CD4-positive, alpha-beta T cell treated with Interleukin-17A for 4 hours (primary cell): ENCODE measurements around the gene PXDN.

Source experiments
- DNase-seq: peaks from one replicate; pipeline ENCODE4 v3.0.0-alpha.2; 2020; ENCODE audit warnings: mixed read lengths

The PXDN gene

DNA sequence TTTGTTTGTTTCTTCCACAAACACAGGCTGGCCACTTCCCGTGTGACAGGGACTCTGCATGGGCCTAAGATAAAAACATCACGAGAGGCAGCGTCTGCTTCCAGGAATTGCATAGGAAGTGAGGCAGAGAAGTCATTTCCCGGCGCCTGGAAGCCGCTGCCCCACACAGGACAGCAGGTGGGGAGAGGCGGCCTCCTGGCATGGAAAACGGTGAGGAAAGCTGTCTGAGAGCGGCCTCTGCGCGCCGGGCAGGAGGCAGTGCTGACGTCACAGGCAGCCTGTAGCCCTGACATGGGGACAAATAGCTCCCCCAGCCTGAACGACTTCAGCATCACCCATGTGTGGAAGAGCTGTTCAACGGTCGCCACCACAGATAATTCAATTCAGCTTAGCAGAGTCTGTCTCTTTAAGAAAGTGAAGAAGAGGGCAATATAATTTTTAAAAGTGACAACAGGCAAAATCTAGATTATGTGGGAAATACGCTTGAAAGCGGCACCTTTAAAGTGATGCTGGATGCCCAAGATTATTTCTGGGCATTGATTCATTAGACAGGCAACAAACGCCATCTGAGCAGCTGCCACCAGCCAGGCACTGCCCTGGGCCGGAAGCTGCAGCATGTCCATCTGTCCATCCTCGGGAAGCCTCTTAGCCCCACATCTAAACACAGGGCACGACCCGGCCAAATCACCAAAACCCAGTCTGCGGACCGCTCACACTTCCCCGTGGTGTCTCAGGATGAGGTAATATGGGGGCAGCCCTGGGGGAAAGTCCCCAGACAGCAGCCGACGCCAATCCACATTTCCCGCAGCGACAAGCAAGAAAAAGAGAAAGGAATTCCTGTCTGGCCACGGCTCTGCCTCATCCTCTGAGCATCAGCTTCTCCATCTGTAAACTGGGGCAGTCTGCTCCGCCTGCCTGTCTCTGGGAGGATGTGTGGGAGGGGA, 138.9 kb downstream of the PXDN start:
- DNase-seq: no peak

DNA sequence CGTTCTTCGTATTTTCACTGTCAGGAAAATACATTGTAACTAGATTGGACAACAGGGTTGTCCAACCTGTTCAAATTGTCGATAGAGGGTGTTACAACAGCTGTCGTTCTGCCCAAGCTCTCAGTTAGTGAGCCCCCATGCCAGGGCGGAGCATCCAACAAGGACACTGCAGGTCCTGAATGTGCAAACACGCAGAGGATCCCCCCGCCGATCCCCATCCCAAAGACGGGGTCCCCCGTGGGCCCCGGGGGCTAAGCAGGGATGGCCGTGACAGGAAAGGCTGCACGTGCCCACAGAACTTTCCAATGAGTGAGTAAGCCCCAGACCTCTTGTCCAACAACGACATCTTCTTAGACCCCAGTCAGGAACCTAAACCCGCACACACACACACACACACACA, 140.8 kb downstream of the PXDN start:
- DNase-seq: no peak

DNA sequence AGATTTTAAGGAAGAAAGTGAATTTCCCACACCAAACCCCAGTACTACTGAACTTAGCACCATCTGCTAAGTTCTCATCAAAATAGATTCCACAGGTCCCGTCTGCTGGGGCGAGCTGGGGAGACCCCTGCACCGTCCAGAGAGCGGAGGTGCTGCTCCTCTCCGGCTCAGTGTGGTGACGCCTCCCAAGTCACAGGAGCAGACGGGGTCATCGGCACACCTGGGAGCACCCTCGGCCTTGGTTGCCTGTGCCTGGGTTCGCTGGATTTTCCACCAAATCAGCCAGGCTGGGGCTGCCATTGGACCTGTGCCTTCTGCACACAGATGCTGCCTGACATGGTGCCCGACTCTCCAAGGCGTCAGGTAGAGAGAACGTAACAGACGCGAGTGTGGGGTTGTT, 141.3 kb downstream of the PXDN start:
- no peak for DNase-seq

DNA sequence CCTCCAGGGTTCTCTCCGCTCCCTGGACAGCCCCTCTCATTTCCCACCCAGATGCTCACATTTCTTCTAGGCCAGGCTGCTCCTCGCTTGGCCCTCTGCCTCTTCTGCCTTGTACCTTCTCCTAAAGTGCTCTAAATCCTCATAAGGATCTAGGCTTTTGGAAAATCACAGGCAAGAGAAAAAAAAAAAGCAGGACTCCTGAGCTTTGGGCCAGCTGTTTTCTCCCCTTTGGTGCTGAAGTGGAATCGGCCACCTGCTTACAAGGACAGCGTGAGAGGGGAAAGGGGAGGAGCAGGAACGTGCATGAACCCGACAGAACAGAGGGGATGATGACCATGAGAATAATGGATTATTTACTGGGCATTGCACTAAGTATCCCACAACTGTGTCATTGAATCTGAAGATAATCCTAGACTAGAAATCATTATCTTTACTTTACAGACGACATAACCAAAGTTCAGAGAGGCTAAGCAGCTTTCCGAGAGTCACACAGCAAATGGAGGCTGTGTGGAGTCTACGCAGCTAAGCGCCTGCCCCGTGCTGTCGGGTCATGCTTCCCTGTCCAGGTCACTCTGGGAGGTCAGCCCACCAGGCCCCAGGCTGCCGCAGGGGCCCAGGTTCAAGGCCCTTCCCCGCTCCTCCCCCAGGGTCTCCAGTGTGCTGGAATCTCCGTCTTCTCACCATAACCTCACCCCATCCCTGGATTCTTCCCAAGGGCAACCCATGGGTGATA, 141.9 kb downstream of the PXDN start:
- no peak for DNase-seq

DNA sequence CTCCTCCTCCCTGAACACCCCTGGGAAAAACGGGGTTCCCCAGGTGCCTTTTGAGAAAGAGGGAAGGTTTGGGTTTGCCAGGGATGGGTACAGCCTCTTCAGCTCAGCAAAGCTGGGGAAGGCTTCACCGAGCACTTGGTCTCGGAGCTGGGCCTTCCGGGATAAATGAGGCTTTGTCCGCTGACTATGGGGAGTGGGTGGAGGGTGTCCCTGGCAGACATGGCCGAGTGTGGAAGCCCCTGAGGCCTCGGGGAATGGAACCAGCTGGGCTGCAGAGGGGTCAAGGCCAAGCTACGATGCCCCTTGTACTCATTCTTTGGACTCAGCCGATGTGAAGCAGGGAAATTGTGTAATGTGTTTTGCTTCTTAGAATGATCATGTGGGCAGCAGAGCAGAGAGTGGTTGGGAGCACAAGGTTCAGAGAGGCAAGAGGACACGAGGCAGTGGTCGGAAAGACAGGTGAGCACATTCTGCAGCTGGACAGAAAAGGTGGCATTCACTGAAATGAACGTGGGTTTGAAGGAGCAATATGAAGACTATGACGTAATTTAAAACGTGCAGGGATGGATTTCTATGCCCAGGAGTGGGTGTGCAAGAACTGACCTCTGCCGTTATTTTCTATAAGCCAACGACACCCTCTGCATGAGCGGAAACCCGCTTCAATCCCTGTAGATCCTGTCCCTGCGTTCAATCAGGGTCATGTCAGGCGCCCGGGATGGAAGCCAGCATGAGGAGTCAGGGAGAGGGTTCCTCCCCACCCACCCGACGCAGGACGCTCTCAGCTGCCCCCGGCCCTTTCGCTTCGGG, 142.6 kb downstream of the PXDN start:
- no peak for DNase-seq

DNA sequence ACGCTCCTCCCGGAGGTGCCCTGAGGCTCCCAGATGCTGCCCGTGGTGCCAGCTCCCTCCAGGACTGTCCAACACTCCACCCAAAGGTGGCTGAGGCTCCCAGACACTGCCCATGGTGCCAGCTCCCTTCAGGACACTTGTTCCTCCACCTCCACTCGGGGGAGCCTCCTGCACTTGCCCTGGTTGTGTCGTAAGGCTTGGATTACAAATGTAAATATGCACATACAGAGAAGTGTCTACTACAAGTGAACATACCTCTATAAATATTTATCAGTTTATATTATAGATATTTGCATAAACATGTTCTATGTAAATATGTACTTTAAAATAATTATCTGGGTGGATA, 143.3 kb downstream of the PXDN start:
- DNase-seq: no peak

DNA sequence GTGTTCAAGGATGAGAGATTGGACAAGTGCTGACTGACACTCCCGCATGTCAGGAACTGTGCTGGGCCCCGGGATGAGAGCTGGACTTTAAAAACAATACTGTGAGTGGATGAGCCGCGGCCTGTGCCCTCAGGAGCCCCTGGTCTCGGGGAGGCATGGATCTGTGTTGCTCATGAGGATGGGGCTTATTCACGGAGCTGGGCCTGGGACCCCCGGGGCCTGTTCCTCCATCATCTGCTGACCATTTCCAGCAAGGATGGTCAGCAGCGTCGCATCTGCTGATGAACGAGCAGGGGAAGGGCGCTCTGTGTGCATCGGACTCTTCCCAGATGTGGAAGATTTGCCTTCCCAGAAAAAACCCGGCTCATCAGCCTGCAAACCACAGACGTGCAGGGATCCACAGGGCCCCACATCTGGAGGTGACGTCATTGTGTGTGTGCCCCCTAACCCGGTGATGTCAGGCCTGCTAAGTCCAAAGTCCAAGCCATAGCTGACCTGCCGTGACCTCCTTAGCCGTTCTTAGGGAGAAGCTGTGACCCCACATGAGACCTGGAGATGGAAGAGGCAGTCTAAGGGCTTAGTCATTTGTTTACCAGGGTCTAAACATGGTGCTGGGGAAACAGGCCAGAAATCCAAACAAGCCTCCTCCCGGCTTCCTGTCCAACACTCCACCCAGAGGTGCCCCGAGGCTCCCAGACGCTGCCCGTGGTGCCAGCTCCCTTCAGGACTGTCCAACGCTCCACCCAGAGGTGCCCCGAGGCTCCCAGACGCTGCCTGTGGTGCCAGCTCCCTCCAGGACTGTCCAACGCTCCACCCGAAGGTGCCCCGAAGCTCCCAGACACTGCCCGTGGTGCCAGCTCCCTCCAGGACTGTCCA, 143.9 kb downstream of the PXDN start:
- DNase-seq: no peak

DNA sequence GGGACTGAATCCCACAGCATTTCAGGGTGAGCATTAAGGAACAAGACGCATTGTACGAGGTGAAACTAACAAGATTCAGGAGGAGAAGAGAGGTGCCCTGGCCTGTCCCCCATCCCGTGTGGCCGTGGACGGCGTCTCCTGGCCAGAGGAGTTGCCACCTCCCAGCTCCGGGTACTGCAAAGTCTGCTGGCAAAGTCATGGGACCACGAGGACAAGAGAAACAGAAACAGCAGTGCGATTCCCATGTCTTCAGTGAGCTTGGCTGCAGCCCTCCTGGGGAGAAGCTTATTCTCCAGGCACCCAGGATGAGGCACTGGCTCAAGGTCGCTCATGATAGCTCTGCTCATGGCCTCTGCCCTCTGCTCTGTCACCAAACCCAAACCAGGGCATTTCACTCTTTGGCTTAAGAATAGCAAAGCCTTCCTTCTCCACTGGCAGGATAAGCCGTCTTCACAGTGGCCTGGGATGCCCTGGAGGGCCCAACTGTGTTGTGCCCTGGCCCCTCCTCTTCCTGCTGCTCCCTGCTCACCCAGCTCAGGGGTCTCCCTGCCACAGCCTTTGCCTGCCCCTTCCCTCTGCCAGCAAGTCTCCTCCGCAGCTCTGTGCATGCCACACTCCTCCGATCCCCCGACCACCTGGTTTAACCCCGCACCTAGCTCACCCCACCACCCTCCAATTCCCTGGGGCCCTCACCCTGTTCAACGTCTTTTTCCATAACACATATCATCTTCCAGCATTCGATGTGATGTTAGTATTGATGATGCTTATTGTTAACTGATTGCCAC, 144.8 kb downstream of the PXDN start:
- no peak for DNase-seq

DNA sequence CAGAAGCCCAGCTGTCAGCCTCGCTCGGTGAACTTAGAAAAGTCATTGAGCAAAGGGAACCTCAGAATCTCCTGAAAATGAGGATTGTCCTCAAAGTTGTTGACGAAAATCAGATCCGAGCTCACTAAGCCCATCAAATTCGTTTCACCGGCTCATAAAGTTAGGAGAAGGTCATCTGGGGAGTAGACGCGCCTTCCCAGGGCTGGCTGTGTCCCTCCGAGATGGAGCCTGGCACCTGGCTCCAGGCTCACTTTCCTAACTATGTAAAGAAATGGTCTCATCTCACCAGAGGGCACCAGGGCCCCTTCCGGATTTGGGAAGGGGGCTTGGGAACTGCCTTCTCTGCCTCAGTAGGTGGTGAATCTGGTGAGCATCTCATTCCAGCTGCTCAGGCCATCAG, 145.5 kb downstream of the PXDN start:
- DNase-seq: no peak

DNA sequence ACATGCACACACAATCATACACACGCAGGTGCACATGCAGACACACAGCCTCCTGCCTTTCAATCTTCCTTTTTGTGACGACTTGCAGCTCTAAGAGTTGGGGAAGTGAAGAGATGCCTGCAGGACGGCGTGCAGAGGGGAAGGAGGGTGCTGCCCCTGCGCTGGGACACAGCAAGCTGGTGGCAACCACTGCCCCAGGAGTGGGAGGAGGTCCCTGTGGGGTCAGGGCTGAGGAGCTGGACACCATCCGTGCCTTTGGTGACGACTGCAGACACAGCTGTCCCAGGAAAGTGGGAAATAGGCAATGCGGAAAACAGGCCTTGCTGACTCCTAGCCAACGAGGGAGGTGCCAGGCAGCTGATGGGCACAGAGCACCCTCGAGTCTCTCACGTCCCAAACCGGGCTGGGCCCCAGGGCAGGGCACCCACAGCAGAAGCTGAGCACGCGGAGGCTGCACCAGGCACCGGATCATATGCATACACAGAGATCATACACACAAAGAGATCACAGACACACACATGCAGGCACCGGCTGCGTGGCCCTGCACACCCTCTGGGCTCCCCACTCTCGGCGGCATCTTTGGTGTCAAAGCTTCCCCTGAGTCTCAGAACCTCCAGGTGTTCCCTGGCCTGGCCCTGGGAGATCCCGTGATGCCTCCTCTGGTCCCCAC, 146.1 kb downstream of the PXDN start:
- DNase-seq: no peak

DNA sequence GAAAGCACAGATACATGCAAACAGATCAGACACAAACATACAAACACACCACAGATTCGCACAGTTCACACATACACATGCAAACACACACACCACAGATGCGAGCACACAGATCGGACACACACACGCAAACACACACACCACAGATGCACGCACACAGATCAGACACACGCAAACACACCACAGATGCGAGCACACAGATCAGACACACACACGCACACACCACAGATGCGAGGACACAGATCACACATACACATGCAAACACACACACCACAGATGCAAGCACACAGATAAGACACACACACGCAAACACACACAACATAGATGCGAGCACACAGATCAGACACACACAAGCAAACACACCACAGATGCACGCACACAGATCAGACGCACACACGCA, 149.0 kb downstream of the PXDN start:
- DNase-seq: no peak

DNA sequence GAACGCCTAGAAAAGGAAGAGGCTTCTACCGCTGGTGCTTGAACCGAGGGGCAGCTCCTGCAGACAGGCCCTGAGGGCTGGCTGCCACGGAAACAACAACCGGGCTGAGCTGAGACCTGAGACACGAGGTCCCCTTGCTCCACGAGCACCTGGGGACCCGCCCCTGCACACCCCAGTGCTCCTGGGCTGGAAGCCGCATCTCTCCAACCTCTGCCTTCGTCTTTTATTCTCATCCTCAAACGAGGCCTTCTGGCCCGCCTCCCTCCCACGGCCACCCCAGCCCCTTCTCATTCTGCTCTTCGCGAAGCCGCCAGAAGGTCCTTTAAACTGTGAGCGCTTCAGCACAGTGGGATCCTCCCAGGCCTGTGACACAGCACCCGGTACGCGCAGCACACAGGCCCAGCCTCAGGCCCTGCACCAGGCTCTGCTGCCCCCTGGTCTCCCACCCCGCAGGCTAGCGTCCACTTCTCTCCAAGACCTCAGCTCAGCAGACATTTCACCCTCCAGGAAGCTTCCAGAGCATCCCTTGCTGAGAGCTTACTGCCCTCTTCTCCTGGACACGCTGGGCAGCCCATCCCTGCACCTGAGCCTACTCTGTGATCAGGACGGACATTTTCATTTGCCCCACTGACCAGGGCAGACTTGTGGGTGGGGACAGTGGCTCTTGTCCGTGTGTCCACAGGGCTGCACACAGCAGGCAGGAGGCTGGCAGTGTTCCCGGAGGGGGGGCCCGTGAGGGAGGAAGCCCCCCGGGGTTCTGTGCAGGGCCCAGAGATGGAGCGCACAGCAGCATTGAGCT, 149.7 kb downstream of the PXDN start:
- DNase-seq: no peak

DNA sequence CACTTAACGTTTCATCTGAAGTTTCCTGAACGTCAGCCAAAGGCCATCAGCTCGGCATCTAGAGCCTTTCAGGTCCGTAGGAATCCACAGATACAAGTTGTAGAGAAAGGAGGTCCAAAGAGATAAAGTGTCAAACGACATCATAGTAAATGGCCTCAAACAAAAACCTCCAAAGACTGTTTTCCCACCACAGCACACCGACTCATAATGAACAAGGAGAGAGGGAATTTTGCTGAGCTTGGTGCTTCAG, 150.3 kb downstream of the PXDN start:
- no peak for DNase-seq

DNA sequence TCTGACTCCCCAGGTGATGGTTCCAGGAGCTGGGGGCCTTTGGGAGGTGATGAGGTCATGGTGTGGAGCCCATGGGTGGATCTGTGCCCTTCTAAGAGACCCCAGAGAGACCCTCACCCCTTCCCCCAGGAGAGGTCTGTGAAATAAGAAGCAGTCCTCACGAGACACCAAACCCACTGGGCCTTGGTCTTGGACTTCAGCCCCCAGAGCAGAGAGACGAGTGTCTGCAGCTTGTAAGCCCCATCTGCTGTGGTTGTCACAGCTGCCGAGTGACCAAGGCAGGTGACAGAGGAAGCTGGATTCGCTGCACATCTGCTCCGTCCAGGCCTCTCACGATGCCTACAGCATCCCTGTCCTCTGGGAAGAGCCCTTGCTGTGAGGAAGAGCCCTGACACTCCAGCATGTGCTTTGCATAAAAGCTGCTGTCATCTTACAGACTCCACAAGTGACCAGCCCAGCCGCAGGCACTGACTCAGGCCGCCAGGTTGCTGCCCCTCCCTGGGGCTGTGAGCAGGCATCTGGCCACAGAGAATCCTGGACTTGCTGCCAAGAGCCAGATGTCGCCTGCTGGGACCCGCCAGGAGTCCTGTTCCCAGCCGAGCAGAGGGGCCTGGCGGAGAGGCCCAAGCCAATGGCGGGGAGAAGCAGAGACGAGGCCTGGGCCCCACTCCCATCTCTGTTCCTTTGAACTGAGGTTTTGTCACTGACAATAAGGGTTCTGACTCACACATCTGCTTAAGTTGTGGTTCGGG, 150.8 kb downstream of the PXDN start:
- DNase-seq: no peak

DNA sequence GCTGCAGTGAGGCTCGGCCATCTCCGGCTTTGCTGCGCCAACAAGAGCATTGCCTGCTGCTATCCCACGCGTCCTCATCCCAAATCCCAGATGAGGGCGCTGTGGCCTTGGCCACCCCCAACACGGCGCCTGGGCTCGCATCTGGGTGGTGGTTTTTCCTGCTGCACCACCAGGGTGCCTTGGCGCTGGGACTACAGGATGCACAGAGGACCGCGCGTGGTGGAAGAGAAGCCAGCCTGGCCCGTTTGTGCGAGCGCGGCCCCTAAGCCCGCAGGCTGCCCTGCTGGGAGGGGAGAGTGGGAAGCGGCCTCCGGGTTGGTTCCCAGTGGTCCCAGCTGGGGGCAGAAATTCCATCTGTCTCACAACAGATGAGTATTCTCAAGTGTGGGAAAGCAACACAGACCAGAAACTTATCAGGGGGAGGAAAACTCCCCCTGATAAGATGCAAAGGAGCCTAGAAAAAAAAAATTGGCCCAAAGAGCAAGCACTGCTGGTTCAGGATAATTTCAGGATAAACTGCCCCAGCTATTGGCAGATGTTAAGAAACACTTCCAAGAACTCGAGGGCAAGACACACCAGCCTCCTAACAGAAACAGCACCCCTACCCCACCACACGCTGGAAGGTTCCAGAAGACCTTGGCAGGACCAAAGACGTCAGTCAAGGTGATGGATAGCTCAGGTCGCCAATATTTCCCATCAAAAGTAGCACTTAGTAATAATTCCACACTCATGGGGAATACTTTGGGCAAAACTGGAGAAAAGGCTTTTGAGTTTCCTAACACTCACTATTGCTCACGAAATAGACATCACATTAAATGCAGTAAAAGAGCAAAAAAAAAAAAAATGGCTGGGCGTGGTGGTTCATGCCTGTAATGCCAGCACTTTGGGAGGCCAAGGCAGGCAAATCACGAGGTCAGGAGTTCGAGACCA, 152.1 kb downstream of the PXDN start:
- no peak for DNase-seq

DNA sequence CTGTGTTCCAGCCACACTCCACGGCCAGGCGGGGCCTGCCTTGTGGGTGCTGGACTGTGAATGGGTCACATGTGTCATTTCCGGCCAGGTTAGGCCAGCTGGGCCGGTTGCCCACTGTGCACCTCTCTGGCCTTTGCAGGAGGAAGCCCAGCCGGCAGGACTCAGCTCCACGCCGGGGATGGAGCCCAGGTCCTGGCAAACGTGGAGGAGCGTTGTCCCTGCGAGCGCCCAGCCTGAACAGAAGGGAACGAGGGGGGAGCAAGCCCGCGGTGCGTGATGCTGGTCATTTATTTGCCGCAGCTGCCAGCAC, 152.9 kb downstream of the PXDN start:
- DNase-seq: no peak

DNA sequence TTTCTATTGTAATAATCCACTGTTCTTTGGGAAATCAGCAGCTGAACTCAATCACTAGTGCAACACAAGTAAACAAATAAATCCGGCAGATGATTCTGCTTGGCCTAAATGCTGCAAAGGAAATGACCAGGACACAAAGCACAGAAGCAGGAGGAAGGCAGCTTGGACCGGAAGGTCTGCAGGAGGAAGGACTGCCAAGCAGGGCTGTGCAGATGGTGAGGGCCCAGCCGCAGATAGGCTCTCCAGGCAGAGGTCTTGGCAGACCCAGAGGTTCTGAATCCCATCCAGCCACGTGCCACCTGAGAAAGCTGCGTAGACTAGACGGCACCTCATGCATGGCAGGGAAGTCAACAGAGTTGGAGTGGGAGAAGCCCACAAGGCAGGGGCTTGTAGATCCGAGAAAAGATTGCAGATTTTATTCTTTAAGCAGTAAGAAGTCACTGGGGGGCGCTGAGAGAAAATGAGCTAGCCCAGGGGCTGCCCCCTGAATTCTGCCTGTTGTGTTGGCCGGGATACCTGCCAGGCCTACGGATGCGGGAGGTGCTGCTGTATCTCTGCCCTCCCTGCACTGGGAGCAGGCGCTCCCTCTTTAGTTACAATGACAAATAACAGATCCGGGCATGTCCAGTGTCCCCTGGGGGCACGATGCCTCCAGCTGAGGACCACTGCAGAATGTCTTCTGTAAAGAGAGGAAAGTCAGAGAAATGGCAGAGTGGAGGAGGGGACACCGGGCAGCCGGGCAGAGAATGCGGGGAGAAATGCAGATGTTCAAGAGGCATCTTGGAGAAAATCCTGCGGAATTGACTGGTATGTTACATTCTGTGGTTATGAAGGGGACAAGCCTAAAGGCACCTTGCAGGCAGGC, 153.5 kb downstream of the PXDN start:
- no peak for DNase-seq
